HG03442 (cell line): Measurements from ENCODE around the gene MACROH2A2.
"Not testable (repeated sequence)": the region's sequence is repeated elsewhere in the genome, so short reads cannot be mapped to it uniquely, and the experiment has no call there.

ENCODE experiments used
- ATAC-seq: cut with Tn5 transposase; IDR thresholded peaks from one replicate; pipeline ENCODE4 v1.9.1; 2021; ENCODE audit warnings: mild to moderate bottlenecking, moderate library complexity; ENCODE audit not compliant: unreplicated experiment

The MACROH2A2 gene

DNA sequence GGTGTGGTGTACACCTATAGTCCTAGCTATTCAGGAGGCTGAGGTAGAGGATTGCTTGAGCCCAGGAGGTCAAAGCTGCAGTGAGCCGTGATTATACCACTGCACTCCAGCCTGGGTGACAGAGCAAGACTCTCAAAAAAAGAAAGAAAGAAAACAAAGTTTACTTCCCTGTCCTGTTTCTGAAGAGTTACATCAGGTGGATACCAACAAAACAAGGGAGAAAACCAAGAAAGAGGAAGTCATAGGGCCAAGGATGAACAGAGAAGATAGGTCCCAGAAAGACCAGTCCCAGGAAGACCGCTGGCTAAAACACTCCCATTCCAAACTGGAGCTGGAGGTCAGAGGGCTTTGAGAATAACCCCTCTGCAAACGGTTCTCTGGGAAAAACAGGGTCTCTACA is 13.5 kb downstream of the MACROH2A2 start:
- ATAC-seq, result no peak

DNA sequence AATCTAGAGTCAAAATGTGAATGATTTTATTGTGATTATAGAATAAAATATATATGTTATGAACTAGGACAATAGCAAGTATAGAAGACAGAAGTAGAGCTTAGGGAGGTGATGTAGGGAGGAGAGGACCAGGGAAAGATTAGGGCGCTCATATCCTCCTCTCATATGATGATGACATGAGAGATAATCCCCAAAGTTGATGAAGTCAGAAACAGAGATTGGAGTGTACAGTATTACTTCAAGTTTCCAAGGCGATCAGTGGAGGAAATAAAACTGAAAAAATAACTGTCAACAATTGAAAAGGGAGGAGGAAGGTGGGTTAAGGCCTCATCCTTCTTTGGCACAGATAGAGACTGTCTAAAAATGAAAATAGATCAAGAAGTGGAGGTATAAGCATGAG is 14.9 kb downstream of the MACROH2A2 start:
- ATAC-seq, result no peak

DNA sequence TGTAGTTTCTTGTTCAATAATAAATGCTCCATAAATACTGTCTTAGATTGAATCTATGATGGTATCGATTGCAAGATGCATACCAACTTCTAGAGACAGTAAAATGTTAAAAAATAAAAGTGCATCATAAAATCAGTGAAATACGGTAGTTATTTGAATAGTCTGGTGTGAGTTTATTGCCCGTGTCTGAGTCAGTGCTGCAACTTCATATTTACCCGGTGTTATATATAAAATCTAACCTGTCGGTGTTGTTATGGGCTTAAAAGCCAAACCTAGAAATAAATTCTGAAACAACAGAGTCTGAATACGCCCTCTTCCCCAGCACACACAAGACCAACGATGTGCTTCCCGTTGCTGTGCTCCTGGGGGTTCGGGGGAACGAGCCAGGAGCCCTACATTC is 16.3 kb downstream of the MACROH2A2 start:
- ATAC-seq, result no peak

DNA sequence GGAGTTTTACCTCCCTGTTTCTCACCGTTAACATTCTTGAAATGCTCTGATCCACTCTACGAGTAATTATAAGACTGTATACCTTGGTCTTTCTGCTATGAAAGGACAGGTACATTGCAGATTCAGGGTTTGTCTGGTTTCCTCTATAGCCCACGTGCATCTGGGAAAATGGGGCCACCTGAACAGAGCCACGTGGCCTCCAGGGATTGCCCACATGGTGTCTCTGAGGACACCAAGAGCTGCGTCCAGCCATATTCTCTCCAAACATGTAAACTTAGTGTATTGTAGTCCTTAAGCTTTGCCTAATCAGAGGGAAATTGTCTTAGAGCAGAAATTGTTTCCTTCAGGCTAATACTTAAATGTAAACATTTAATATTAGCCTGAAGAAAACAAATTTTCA is 16.7 kb downstream of the MACROH2A2 start:
- no peak for ATAC-seq

DNA sequence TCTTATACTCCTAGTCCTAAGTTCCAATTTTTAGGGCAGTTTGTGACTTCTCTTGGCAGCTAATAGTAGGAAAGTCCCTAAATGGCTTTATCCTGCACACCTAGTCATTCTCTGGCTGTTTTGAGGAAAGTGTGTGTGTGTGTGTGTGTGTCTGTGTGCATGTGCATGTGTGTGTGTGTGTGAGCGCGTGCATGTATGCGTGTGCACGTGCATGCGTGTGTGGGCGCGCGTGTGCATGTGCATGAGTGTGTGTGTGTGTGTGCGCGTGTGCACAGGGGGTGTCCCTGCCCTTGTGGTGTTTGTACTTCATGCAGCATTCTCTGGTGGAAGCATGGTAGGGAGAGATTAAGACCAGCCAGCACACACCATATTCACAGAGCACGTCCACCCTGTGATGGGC is 18.2 kb downstream of the MACROH2A2 start:
- no peak for ATAC-seq

DNA sequence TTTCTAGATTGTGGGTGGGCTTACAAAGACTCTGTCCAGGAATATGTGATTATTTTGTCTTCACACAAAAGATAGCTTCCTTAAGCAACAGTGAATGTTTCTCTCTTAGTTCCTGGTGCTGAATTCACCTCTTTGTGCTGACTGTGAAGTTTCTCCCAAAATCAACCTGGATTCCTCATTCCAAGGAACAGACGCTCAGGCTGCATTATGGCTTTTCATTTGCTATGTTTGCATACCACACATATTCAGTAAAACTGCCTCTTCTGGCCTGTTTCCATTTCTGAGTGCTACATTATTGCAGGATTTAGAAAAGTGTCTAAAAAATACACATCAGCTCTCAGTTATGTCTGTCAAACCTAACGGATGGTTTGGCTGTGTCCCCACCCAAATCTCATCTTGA is 21.5 kb downstream of the MACROH2A2 start:
- ATAC-seq, result no peak

DNA sequence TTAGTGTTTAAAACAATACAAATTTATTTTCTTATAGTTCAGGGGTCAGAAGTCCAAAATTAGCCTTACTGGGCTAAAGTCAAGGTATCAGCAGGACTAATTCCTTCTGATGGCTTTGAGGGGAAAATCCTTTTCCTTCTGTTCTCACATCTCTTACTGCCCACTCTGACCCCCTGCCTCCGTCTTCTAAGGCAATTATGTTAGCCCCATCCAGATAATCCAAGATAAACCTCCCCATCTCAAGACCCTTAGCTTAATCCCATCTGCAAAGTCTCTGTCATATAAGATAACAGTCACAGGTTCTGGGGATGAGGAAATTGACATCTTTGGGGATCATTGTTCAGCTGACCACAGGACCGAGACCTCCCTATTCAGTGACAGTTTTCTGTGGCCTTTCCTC is 22.3 kb downstream of the MACROH2A2 start:
- no peak for ATAC-seq

DNA sequence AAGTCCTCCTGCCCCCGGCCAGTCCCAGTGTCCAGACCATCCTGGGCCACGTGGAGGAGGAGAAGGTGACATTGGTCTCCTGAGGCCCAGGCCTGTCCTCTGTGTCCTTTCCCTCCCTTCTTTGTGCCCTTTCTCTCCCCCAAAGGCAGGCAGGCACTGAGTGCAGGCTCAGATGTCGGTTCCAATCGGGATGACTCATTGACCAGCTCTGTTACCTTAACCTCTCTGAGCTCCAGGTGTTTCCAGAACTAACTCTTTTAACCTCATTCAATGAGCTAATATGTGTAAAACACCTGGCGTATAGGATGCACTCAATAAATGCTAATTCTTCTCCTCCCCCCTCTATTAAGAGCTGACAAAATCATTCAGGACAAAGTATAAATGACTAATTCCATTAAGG is 25.7 kb downstream of the MACROH2A2 start:
- ATAC-seq, result no peak

DNA sequence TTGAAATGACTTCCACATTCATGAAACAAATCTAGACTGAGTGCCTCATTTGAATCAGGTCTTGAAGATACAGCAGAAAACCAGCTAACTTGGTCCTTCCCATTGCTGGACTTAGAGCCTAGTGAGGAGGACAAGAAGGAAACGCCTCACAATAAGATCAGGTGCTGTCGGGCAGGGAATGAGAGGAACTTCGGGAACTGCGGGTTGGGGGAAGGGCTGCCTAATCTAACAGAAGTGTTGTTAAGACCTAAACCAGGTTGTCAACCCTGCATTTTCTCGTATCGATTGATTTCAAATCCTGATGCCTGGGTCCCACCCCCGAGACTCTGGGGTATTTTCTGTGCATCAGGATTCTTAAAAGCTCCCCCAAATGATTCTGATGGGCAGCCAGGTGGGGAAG is 26.3 kb downstream of the MACROH2A2 start:
- ATAC-seq, result no peak

DNA sequence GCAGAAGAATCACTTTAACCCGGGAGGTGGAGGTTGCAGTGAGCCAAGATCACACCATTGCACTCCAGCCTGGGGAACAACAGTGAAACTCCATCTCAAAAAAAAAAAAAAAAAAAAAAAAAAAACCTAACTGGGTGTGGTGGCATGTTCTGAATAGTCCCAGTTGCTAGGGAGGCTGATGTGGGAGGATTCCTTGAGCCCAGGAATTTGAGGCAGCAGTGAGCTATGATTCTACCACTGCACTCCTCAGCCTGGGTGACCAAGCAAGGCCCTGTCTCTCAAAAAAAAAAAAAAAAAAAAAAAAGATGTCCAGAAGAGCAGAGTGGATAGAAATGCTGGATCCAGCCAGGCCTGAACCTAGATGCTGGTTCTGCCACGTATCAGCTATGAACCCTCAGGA is 28.1 kb downstream of the MACROH2A2 start:
- ATAC-seq, result not testable (repeated sequence)

DNA sequence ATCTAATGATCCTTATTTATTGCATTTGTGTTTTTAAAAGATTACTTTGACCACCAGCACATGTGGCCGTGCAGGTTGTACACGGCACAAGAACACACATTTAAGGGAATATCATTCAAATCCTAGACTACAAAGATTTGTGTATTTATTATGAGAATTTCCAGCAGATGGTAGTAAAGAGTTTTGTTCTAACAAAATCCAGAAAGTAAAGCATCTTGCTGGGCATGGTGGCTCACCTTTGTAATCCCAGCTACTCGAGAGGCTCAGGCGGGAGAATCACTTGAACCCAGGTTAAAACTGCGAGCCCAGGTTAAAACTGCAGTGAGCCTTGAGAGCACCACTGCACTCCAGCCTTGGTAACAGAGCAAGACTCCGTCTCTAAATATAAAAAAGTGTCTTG is 31.5 kb downstream of the MACROH2A2 start:
- ATAC-seq, result no peak

DNA sequence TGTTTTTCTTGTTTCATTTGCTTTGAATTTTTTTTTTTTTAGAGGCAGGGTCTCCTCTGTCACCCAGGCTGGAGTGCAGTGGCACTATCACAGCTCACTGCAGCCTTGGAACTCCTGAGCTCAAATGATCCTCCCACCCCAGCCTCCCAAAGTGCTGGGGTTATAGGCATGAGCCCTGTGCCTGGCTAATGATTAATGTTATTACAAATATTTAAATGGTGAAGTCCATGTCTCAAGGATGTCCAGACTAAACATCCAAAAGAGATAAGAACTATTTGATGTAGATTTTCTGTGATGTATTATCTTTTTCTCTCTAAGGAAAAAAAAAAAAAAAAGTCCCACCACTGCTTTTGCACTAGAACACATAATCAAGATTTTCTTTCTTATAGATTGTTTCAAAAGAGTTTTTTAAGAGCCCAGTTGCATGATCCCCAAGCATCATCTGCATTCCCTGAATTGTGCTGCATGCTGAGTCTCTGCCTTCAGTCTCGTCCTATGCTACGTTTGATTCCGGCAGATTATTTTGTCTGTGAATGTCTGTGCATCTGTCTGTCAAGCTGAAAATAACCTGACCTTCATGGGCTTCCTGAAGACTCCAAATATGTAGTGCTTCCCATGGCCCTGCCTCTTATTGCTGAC is 33.4 kb downstream of the MACROH2A2 start:
- ATAC-seq, result no peak

DNA sequence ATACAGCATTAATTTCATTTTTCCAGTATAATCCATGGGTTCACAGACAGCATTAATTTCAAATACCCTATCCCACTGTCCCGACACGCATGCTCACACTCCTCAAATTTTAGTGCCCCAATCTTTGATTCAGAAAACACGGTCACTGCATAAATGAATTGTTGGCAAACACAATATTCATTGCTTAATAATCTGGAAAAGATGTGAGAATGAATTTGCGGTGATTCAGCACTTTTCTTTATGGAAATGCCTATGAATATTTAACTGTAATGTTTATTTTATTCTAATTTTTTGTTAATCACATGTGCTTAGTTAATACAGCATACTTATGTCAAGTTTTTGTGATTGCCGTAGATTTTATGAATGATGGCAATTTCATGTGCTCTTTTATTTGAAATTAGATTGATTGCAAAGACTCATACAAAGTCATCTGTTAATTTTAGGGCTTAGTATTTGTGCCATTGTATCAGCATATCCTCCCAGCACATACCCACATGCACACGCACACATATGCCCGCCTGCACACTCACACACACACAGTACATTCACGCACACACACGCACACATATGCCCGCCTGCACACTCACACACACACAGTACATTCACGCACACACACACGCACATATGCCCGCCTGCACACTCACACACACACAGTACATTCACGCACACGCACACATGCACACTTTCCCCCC is 35.1 kb downstream of the MACROH2A2 start:
- ATAC-seq, result no peak

DNA sequence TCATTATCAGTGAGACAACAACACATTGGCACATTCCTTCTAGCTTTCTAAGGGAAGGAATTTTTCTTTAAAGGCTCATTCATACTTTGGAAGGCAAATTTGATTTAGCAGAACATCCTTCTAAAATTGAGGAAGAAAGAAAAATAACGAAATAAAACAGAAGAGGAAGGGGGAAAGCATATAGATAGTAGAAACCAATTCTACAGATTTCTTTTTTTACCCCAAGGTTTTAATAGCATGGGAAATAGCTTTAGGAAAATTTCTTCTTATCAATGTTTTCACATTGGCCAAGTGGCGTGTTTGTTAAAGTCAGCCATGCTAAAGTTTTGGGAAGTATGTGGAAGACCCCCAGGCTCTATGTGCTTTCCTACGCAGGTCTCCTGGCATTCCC is 35.7 kb downstream of the MACROH2A2 start:
- ATAC-seq, result no peak

DNA sequence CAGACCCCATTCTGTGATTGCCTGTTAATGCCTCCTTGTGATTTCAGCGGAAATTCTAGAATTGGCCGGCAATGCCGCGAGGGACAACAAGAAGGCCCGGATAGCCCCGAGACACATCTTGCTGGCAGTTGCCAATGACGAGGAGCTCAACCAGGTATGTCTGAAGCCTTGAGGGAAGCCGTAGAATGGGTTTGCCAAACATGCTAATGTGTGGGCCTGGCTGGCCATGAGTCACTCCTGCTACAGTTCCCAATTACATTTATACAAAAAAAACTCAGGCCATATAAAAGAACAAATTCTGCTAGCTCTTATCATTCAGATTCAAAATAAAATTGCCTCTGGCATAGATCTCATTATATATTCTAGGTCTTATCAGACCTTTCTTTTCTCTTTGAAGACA is 37.4 kb downstream of the MACROH2A2 start:
- no peak for ATAC-seq

DNA sequence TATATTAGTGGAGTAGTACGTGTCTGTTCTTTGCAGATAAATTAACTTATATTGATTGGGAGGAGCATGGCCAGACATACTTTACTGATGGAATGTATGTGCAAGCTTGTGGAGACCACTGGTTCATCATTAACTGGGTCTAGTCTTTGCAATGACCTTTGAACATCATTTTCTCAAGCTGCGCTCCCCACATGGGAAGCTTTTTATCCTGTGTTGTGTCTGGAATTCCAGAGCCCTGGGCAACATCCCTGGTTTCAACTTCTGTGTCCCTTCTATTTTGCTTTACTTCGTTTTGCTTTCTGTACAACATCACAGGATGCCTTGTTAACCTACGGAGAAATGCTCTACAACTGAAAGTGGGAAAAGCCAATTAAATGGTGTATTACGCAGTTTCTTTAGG is 38.3 kb downstream of the MACROH2A2 start:
- no peak for ATAC-seq

DNA sequence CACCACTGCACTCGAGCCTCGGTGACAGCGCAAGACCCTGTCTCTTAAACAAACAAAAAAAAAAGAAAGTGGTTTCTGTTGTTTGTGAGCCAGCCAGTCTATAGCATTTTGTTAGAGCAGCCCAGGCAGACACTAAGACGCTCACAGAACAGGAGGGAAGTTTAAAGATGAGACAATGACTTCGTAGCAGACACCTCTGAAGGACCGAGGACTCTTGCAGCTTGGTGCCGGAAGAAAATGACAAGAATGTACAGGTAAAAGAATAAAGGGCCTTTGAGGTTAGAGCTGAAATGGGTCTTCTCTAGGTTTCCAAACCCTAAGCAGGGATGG is 39.7 kb downstream of the MACROH2A2 start:
- ATAC-seq, result no peak

DNA sequence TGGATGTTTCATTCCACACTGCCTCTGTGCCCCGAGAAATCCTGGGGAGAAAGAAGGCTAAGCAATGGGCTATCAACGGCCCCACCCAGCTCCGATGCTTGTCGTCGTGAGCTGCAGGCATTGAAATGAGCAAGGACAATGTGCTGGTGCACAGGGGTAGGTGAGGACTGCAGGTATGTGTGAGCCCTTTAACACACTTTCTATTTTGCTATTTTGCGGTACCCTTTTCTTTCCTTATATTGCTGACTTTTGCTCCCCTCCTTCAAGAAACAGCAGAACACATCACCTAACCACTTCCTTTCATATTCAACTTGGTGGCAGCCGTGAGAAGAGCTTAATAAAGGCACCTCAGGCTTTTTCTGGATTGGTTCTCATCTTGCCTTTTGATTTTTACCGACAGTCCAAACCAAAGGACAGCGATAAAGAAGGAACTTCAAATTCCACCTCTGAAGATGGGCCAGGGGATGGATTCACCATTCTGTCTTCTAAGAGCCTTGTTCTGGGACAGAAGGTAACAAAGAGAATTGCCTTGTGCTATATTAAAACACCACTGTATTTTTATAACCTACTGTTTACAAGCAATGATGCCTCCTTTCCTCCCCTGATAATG is 40.8 kb downstream of the MACROH2A2 start:
- no peak for ATAC-seq

DNA sequence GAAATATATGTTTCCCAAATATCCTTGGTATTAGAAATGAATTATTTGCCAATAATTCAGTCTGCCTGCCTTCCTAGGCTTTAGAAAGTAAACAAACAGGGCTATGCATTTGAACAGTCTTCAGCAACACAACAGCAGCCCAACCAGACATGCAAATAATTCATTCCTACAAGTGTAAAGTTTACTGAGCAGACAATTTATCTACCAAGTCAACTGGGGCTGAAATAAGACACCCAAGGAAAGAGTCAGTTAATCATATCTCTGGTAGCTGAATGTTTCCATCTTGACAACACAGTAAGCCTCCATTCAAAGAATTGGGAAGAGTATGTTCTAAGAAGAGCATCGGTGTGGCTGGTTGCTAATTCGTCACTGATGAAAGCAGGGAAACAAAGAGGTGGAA is 41.6 kb downstream of the MACROH2A2 start:
- ATAC-seq, result no peak

DNA sequence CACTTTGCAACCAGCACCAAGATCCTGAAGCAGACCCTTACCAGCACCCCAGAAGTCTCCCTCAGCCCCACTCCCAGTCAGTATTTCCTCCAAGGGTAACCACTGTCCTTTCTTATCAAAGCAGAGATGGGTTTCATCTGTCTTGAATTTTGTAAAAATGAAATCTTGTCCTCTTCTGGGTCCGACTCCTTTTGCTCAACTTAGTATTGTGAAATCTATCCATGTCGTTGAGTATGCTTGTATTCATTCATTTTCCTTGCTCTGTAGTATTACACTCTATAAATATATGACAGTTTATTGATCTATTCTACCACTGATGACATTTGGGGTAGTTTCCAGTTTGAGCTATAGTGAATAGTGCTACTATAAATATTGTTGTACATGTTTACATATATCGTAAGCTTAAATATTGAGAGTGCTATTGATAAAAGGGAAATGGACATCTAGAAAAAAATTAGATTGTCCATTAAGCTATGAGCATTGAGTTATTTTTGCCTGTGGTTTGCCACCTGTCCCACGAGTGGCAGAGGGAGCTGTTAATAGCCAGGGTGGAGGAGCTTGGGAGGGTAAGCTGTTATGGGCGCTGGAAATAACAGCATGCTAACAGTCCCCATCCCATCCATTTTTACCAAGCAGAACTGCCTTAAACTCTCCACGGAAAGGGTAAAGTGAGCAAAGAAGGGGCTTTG is 43.5 kb downstream of the MACROH2A2 start:
- no peak for ATAC-seq

DNA sequence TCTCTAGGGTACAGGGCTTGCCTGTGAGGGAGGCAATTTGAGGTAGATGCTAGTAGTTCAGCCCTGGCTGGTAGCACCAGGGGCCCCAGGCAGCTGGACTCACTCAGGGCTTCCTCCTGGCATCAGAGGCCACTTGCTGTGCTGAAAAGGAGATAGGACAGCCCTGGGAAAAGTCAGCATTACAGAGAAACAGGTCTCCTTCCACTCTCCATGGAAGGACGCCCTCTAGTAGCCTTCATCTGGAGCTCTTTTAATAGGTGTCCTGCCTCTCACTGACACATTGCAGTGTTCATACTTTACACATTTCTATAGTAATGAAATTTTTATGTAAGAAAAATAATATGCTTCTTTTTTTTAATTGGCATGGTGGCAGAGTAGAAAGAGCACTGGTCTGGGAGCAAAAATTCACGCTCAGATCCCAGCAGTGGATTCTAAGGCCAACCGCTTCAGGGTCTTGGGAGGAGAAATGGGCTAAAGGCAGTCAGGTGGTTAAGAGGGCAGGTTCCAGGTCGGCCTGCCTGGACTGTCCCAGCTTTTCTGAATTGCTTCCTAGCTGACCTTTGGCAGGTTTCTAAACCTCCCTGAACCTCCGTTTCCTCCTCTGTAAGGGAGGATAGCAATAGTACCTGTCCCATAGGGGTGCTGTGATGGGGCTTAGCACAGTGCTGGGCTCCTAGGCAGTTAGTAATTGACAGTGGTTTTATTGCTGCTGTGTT is 44.2 kb downstream of the MACROH2A2 start:
- ATAC-seq, result no peak
